ENCODE data around the gene TUBGCP2.

TUBGCP2 gene

DNA sequence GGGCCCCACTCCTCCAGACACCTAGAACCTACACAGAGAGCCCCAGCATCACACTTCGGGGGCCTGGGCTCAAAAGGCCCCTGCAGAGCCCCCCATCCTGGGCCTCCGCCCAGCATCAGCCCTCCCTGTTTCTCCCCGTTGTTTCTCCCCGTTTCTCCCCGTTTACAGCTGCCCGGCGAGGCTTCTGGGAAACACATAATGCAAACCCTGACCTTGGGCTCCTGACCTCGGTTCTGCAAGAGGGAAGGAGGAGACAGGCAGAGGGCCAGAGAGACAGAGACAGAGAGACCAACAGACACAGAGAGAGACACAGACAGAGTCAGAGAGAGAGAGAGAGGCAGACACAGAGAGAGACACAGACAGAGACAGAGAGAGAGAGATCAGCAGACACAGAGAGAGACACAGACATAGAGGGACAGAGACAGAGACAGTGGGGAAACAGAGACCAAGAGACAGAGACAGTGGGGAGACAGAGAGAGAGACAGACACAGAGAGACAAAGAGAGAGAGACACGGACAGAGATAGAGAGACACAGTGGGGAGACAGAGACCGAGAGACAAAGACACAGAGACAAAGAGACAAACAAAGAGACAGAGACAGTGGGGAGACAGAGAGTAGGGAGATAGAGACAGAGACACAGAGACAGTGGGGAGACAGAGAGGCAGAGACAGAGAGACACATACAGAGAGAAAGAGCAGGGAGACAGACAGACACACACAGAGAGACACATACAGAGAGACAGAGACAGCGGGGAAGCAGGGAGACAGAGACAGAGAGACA is 58.5 kb downstream of the TUBGCP2 start:
- no peak for TF ChIP-seq CTCF (IDR thresholded peaks at IDR 0.05; ENCODE audit: borderline replicate concordance, control extremely low read depth, extremely low read depth, insufficient read depth, missing control alignments)
- DNase-seq (ENCODE audit: low spot score) = no peak
- in situ Hi-C loops (cut with MboI; ENCODE audit: low sequenced_read_pairs, unreplicated experiment) = no loop called here

DNA sequence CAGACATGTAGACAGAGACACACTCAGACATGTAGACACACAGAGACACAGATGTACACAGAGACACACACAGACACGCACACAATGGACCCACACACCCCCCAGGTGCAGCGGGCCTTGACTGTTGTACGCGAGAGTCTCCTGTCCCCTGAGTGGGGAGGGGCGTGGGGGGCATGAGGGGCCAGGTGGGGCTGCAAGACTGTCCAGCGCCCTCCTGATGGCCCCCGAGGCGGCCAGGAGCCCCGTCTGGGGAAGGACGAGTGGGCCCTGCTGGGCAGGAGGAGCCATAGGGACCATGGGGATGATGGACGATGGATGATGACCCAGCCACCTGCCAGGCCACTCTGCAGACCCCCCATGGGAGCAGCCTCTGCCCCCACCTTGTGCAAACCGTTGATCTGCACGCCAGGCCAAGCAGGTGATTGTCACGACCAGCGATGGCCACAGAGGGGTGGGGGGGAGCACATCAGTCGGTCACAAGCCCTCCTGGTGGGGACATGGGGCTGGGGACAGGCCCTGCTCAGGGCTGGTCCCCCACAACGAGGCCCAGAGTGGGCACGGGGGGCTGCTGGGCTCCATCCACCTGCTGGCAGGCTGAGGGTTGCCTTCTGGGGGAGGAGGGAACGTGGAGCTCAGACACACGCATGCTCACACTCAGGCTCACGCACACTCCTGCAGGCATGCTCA is 59.4 kb downstream of the TUBGCP2 start:
- DNase-seq (ENCODE audit: low spot score) = no peak
- no peak for TF ChIP-seq CTCF (IDR thresholded peaks at IDR 0.05; ENCODE audit: borderline replicate concordance, control extremely low read depth, extremely low read depth, insufficient read depth, missing control alignments)
- in situ Hi-C loops (cut with MboI; ENCODE audit: low sequenced_read_pairs, unreplicated experiment) = no loop called here

DNA sequence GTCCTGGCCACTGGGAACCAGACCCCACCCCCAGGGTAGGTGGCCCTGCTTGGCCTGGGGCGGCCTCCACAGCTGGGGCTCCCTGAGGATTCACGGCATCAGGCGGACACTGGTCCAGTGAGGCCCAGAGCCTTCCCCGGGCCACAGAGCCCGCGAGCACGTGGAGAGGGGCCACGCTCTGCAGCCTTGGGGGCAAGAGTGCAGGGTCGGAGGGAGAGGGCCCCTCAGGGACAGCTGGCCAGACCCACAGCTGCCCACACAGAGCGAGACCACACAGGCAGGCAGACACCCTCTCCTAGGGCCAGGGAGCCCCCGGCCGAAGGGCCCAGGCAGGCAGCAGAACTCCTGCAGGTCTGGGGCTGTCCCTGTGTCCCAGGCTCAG is 60.3 kb downstream of the TUBGCP2 start:
- in situ Hi-C loops (cut with MboI; ENCODE audit: low sequenced_read_pairs, unreplicated experiment) = no loop called here
- no peak for DNase-seq (ENCODE audit: low spot score)
- TF ChIP-seq CTCF (IDR thresholded peaks at IDR 0.05; ENCODE audit: borderline replicate concordance, control extremely low read depth, extremely low read depth, insufficient read depth, missing control alignments) = no peak

GRCh38 chr10:133247681-133248333 is 60.9 kb downstream of the TUBGCP2 start:
- in situ Hi-C loops (cut with MboI; ENCODE audit: low sequenced_read_pairs, unreplicated experiment) = no loop called here
- TF ChIP-seq CTCF (IDR thresholded peaks at IDR 0.05; ENCODE audit: borderline replicate concordance, control extremely low read depth, extremely low read depth, insufficient read depth, missing control alignments) = no peak
- DNase-seq (ENCODE audit: low spot score) = no peak

DNA sequence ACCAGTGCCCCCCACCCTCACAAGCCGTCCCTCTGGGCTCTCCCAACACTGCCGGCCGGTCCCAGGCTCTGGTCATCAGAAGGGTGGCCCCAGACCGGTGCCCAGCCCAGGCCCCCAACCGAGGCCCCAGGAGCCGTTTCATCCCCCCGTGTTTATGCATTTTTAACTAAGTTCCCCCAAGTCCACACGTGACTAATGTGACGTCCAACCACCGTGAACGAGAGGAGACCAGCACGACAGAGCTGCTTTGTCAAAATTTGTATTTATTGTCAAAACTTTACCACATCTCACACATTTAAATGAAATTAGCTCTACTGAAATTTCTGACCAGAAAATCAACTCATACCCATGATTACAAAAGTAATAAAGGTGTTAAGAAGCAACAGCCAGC is 62.4 kb downstream of the TUBGCP2 start:
- DNase-seq (ENCODE audit: low spot score) = no peak
- no peak for TF ChIP-seq CTCF (IDR thresholded peaks at IDR 0.05; ENCODE audit: borderline replicate concordance, control extremely low read depth, extremely low read depth, insufficient read depth, missing control alignments)
- in situ Hi-C loops (cut with MboI; ENCODE audit: low sequenced_read_pairs, unreplicated experiment) = no loop called here

GRCh38 chr10:133245439-133246235 is 63.0 kb downstream of the TUBGCP2 start:
- no peak for DNase-seq (ENCODE audit: low spot score)
- in situ Hi-C loops (cut with MboI; ENCODE audit: low sequenced_read_pairs, unreplicated experiment) = no loop called here
- TF ChIP-seq CTCF (IDR thresholded peaks at IDR 0.05; ENCODE audit: borderline replicate concordance, control extremely low read depth, extremely low read depth, insufficient read depth, missing control alignments) = no peak

Measured in GM13976 (cell line).